C4-2B (cell line): ENCODE data around the gene DPP6.

ENCODE experiments used
- CTCF ChIP-seq: fragments of 450-650 bp; conservative IDR thresholded peaks from 2 replicates; pipeline ENCODE4 v1.5.1; 2017; ENCODE audit warnings: mild to moderate bottlenecking
- ZFX ChIP-seq: fragments of 450-650 bp; IDR thresholded peaks from 2 replicates; pipeline ENCODE4 v1.6.1; 2017

- no peak for TF ChIP-seq CTCF
- no peak for TF ChIP-seq ZFX
These were observed 385.0 kb downstream of the DPP6 start for GRCh38 chr7:154437234-154437633.
